H1 (cell line): ENCODE measurements around the gene TPRG1L. TPM values are rescaled to one million over a fixed set of nuclear protein-coding genes. Genes with fewer than 3 reads are reported as not detected.
"Not testable (repeated sequence)": the region's sequence is repeated elsewhere in the genome, so short reads cannot be mapped to it uniquely, and the experiment has no call there.

Experiments used
- CTCF ChIA-PET: fragments of 300-600 bp; sonication (Branson Sonifier 250); formaldehyde crosslinking; loops from one replicate; lab custom pipeline; 2021; ENCODE audit not compliant: partially characterized antibody; lab: Charles Lee
- POLR2A ChIA-PET: fragments of 300-600 bp; sonication (Branson Sonifier 250); formaldehyde crosslinking; loops from one replicate; lab custom pipeline; 2021; ENCODE audit warnings: inconsistent platforms; ENCODE audit not compliant: partially characterized antibody; lab: Charles Lee
- DNase-seq, 2 experiments: peaks; one replicate each; pipeline versions ENCODE4 v3.0.0 to v3.0.0-alpha.2; 2010 to 2022; ENCODE audit warnings: low spot score in 2 of 2, low read depth in 1 of 2, mixed read lengths in 1 of 2
- FAIRE-seq: peaks from 2 replicates; lab custom pipeline; 2011; peaks lifted over from hg19 to GRCh38; lab: Jason Lieb, UNC
- H2AFZ ChIP-seq: 2 replicates; pipeline ENCODE4 v1.8.1; 2012; ENCODE audit warnings: low read length, inconsistent platforms
- H2AK5ac ChIP-seq: 2 replicates; pipeline ENCODE4 v1.6.1; 2013; ENCODE audit warnings: low read depth, low read length
- H2BK120ac ChIP-seq: replicated peaks from 2 replicates; pipeline ENCODE3; 2013; ENCODE audit warnings: low read depth, low read length, inconsistent platforms
- H2BK12ac ChIP-seq: 2 replicates; pipeline ENCODE4 v1.6.1; 2013; ENCODE audit warnings: low read depth, low read length
- H2BK15ac ChIP-seq: 2 replicates; pipeline ENCODE4 v1.6.1; 2013; ENCODE audit warnings: low read length
- H2BK20ac ChIP-seq: 2 replicates; pipeline ENCODE4 v1.6.1; 2013; ENCODE audit warnings: low read length
- H2BK5ac ChIP-seq: 2 replicates; pipeline ENCODE4 v1.6.1; 2013; ENCODE audit warnings: low read depth, low read length
- H3K14ac ChIP-seq: 2 replicates; pipeline ENCODE4 v1.6.1; 2013; ENCODE audit warnings: inconsistent platforms; ENCODE audit not compliant: insufficient read length
- H3K18ac ChIP-seq: 2 replicates; pipeline ENCODE4 v1.6.1; 2013; ENCODE audit warnings: low read length; ENCODE audit errors: extremely low read depth
- H3K23ac ChIP-seq: 2 replicates; pipeline ENCODE4 v1.6.1; 2013; ENCODE audit warnings: inconsistent platforms; ENCODE audit not compliant: insufficient read length
- H3K23me2 ChIP-seq: 2 replicates; pipeline ENCODE4 v1.6.1; 2013; ENCODE audit warnings: low read depth, low read length
- H3K27ac ChIP-seq: 2 replicates; pipeline ENCODE4 v1.6.1; 2011; ENCODE audit warnings: low read depth, low read length, inconsistent platforms
- H3K27me3 ChIP-seq, 4 experiments: replicated peaks in 1 of 4; 1 replicate in 1 of 4; 2 replicates in 3 of 4; pipeline versions ENCODE4 v1.6.1 to v1.8.1; 2011 to 2013; ENCODE audit warnings: low read length in 3 of 4, mild to moderate bottlenecking in 3 of 4, inconsistent platforms in 2 of 4, mixed read lengths in 2 of 4, moderate library complexity in 1 of 4; ENCODE audit not compliant: control insufficient read depth in 3 of 4, insufficient read depth in 3 of 4; ENCODE audit errors: extremely low read depth in 1 of 4
- H3K36me3 ChIP-seq, 4 experiments: 2 replicates each; pipeline versions ENCODE4 v1.6.1 to v1.8.1; 2011 to 2013; ENCODE audit warnings: mild to moderate bottlenecking in 4 of 4, low read length in 3 of 4, moderate library complexity in 2 of 4, control low read depth in 1 of 4, inconsistent platforms in 1 of 4; ENCODE audit not compliant: insufficient read depth in 4 of 4, control insufficient read depth in 2 of 4
- H3K4ac ChIP-seq: replicated peaks from 2 replicates; pipeline ENCODE3; 2013; ENCODE audit warnings: low read length, low read depth, mixed read lengths, inconsistent platforms; ENCODE audit not compliant: insufficient read length
- H3K4me1 ChIP-seq, 4 experiments: replicated peaks in 1 of 4; 1 replicate in 1 of 4; 2 replicates in 3 of 4; pipeline versions ENCODE4 v1.6.1 to v1.8.1; 2011 to 2013; ENCODE audit warnings: low read length in 3 of 4, inconsistent platforms in 2 of 4, mixed read lengths in 1 of 4; ENCODE audit not compliant: insufficient read depth in 4 of 4, control insufficient read depth in 3 of 4
- H3K4me2 ChIP-seq, 2 experiments: 2 replicates each; pipeline versions ENCODE4 v1.6.1 to v1.8.1; 2011 to 2013; ENCODE audit warnings: low read depth in 2 of 2, low read length in 2 of 2, control low read depth in 1 of 2, inconsistent platforms in 1 of 2, mild to moderate bottlenecking in 1 of 2; ENCODE audit not compliant: insufficient read depth in 1 of 2
- H3K4me3 ChIP-seq, 4 experiments: fragments of 200-600, 300-600 bp in 1 of 4; sonication (generic), shearing (Covaris generic), sonication (Bioruptor Twin) in 1 of 4; 2 replicates each; pipeline versions ENCODE4 v1.5.1 to v1.8.1; 2011 to 2016; ENCODE audit warnings: low read length in 4 of 4, low read depth in 3 of 4, control low read depth in 2 of 4, inconsistent platforms in 2 of 4, mild to moderate bottlenecking in 2 of 4, mixed read lengths in 1 of 4, moderate library complexity in 1 of 4; ENCODE audit not compliant: insufficient read depth in 2 of 4; ENCODE audit errors: extremely low read depth in 1 of 4
- H3K56ac ChIP-seq: replicated peaks from 2 replicates; pipeline ENCODE3; 2013; ENCODE audit warnings: low read depth, mild to moderate bottlenecking, mixed read lengths, low read length, inconsistent platforms; ENCODE audit not compliant: insufficient read length
- H3K79me1 ChIP-seq: 2 replicates; pipeline ENCODE4 v1.6.1; 2013; ENCODE audit warnings: low read depth, low read length, control low read depth
- H3K79me2 ChIP-seq, 2 experiments: 2 replicates each; pipeline versions ENCODE4 v1.6.1 to v1.8.1; 2012 to 2013; ENCODE audit warnings: low read length in 2 of 2, mild to moderate bottlenecking in 2 of 2, inconsistent platforms in 1 of 2; ENCODE audit not compliant: insufficient read depth in 2 of 2, control insufficient read depth in 1 of 2
- H3K9ac ChIP-seq, 4 experiments: replicated peaks in 1 of 4; 1 replicate in 1 of 4; 2 replicates in 3 of 4; pipeline versions ENCODE4 v1.6.1 to v1.8.1; 2011 to 2013; ENCODE audit warnings: low read depth in 3 of 4, low read length in 3 of 4, control low read depth in 2 of 4, mild to moderate bottlenecking in 2 of 4, moderate library complexity in 2 of 4, inconsistent platforms in 1 of 4; ENCODE audit errors: extremely low read depth in 1 of 4
- H3K9me3 ChIP-seq, 2 experiments: 2 replicates each; pipeline versions ENCODE4 v1.6.1 to v1.8.1; 2012 to 2013; ENCODE audit warnings: mild to moderate bottlenecking in 2 of 2, moderate library complexity in 2 of 2, control low read depth in 1 of 2, inconsistent platforms in 1 of 2, low read depth in 1 of 2, low read length in 1 of 2, mixed read lengths in 1 of 2; ENCODE audit not compliant: insufficient read depth in 2 of 2
- H4K20me1 ChIP-seq, 2 experiments: replicated peaks in 1 of 2; 2 replicates each; pipeline versions ENCODE3 to v1.8.1; 2011 to 2013; ENCODE audit warnings: inconsistent platforms in 2 of 2, low read length in 2 of 2, mild to moderate bottlenecking in 1 of 2; ENCODE audit not compliant: insufficient read depth in 2 of 2, control insufficient read depth in 1 of 2
- H4K5ac ChIP-seq: 2 replicates; pipeline ENCODE4 v1.6.1; 2013; ENCODE audit warnings: low read length, low read depth, mixed read lengths, inconsistent platforms; ENCODE audit not compliant: insufficient read length
- H4K8ac ChIP-seq: 2 replicates; pipeline ENCODE4 v1.8.0; 2013; ENCODE audit warnings: mild to moderate bottlenecking, moderate library complexity, low read length, inconsistent platforms; ENCODE audit not compliant: insufficient read depth; ENCODE audit errors: extremely low read depth
- H4K91ac ChIP-seq: replicated peaks from 2 replicates; pipeline ENCODE3; 2013; ENCODE audit warnings: low read length, mixed read lengths, inconsistent platforms; ENCODE audit not compliant: insufficient read length
- WGBS, 2 experiments: shearing (Covaris generic) in 1 of 2; methylation state at CpG; one replicate each; pipeline versions ENCODE4 v1.1.6 to v1.1.7; 2013 to 2015; ENCODE audit warnings: low lambda C conversion rate in 2 of 2, mixed read lengths in 2 of 2, inconsistent platforms in 1 of 2, low coverage in 1 of 2, missing lambda C conversion rate in 1 of 2; ENCODE audit not compliant: insufficient replicate concordance in 2 of 2, insufficient coverage in 1 of 2, insufficient read length in 1 of 2; ENCODE audit errors: extremely low coverage in 1 of 2, missing lambda C conversion rate in 1 of 2; 5-methylcytosine and 5-hydroxymethylcytosine counted together
- polyA plus RNA-seq, 7 experiments: library from polyadenylated mRNA; depleted of rRNA in 3 of 7; stranded (reverse) in 5 of 7; unstranded in 2 of 7; fragments of >200 nt in 5 of 7; fragments of 200-250 nt in 2 of 7; gene quantifications; 1 replicate in 5 of 7; 2 replicates in 1 of 7; 4 replicates in 1 of 7; pipeline versions ENCODE4 v1.2.1 to v1.2.3, GENCODE V29; 2011 to 2013; ENCODE audit warnings: missing spikeins in 2 of 7, mixed read lengths in 2 of 7
- total RNA-seq: library from RNA; stranded (reverse); fragmentation: NEBNext Ultra II Directional; extraction: Animal tissue kit (Norgen Biotek cat#: 25700); gene quantifications from 2 replicates; pipeline ENCODE4 v1.2.1, GENCODE V29; 2021

The TPRG1L gene
- total and polyA plus RNA-seq, 2 of the 8 experiments (the other 6 are each of a cell fraction or from before 2014, with no cell fraction given) = 21.7 to 22.3 TPM

DNA sequence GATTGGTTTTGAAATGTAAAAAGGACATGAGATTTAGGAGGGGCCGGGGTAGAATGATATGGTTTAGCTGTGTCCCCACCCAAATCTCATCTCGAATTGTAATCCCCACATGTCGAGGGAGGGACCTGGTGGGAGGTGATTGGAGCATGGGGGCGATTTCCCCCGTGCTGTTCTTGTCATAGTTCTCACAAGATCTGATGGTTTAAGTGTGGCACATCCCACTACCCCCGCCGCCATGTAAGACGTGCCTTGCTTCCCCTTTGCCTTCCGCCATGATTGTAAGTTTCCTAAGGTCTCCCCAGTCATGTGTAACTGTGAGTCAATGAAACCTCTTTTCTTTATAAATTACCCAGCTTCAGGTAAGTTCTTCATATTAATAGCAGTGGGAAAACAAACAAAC is 2.7 kb upstream of the TPRG1L start:
- not testable (repeated sequence) for H3K79me1 ChIP-seq, H3K4ac ChIP-seq, H2AFZ ChIP-seq, H3K36me3 ChIP-seq, H3K9ac ChIP-seq, H3K4me3 ChIP-seq, H2AK5ac ChIP-seq, H3K56ac ChIP-seq, H3K23ac ChIP-seq, H3K27ac ChIP-seq, H3K9me3 ChIP-seq, H3K79me2 ChIP-seq, FAIRE-seq, H2BK20ac ChIP-seq, H3K14ac ChIP-seq, H4K5ac ChIP-seq, H4K91ac ChIP-seq, H3K4me2 ChIP-seq, H4K8ac ChIP-seq, H2BK120ac ChIP-seq, H3K18ac ChIP-seq, H2BK15ac ChIP-seq, DNase-seq, H2BK12ac ChIP-seq, H3K27me3 ChIP-seq, H4K20me1 ChIP-seq, H2BK5ac ChIP-seq
- ChIA-PET POLR2A (interaction anchor here (1.6 kb wide), 1 partner anchor 12 kb away, joined by 5 read pairs; no protein-coding TSS in a partner anchor), CTCF (interaction anchor here (0.9 to 6.7 kb wide), 26 partner anchors 8 to 205 kb away, joined by 3 to 148 read pairs (median 9); partner anchors contain the start of gene MEGF6)
- H3K4me1 ChIP-seq = peaks cover 0 to 14% (median 3%) of the 10 kb centered on the region in 4 experiments; a peak in 6 of 7 replicates
- H3K23me2 ChIP-seq = peaks cover 11% of the 10 kb centered on the region
- WGBS, 2 experiments = 84% methylated on average over 9 of the region's 9 CpGs; no CpG with 5 or more reads in 1 of the 2 experiments
